ENCODE measurements around the gene ZNF362.
A peak's percentile ranks its signal among the peaks of the same experiment; 100 is the strongest.
"Not testable (repeated sequence)": the region's sequence is repeated elsewhere in the genome, so short reads cannot be mapped to it uniquely, and the experiment has no call there.

ZNF362 gene

DNA sequence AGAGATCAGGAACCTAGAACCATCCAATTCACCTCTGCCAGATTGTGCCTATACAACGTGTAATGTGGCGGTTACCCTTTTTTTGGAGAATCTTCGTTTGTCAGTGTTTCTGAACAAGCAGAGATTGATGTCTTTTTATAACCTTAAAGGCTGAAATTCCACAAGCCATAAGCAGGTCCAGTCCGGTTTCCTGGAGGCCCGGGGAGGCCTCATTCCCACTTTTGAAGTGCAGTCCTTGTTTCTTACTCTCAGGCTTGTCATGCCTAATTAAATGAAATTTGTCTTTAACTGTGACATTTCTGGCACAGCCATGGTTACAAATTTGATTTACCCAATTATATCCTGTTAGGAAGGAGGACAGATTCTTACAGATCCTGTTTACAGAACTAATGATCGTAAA lies 27.8 kb downstream of the ZNF362 start:
- no peak for DNase-seq (ENCODE audit: low read depth, low spot score)

DNA sequence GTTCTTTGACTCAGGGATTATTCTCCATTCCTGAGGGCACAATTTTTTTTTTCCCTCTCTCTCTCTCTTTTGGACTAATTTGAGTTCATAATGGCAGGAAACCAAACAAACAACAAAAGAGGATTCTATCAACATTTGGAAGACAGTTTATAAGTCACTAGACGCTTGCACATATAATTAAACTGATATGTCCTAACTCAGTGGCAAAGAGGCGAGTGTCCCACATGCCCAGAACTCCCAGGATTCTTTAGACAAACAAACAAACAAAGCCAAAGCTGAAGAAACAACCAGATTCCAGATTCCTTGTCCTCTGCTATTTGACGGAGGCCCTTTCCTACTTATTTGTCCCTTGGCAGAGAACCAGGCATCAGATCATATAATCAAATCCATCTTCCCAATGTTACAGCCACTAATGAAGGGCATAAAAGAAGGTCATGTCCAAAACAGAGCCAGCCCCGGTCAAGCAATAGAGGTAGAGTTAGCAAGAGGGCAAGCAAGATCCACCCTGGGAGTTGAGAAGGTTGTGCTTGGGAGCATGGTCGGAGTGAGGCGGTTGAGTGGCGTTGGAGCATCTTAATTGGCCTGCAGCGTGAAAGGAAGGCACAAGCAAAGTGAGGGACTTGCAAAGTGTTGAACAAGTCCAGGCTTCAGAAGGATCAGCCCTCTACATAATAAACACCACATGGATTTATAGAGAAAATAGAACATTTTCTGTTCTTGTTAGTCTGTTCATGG lies 30.3 kb downstream of the ZNF362 start:
- DNase-seq (ENCODE audit: low read depth, low spot score): no peak

DNA sequence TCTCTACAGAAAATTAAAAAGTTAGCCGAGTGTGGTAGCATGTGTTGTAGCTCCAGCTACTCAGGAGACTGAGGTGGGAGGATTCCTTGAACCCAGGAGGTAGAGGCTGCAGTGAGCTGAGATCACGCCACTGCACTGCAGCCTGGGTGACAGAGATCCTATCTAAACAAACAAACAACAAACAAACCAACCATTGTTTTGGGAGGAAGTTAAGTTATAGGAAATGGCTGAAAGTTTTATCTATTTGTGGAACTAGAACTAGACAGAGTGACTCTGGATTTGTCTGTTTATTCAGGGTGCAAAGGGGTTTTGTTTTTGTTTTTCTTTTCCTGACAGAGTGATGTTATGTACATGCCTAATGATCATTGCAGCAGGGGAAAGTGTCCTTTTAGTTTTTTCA lies 31.0 kb downstream of the ZNF362 start:
- DNase-seq (ENCODE audit: low read depth, low spot score): no peak

DNA sequence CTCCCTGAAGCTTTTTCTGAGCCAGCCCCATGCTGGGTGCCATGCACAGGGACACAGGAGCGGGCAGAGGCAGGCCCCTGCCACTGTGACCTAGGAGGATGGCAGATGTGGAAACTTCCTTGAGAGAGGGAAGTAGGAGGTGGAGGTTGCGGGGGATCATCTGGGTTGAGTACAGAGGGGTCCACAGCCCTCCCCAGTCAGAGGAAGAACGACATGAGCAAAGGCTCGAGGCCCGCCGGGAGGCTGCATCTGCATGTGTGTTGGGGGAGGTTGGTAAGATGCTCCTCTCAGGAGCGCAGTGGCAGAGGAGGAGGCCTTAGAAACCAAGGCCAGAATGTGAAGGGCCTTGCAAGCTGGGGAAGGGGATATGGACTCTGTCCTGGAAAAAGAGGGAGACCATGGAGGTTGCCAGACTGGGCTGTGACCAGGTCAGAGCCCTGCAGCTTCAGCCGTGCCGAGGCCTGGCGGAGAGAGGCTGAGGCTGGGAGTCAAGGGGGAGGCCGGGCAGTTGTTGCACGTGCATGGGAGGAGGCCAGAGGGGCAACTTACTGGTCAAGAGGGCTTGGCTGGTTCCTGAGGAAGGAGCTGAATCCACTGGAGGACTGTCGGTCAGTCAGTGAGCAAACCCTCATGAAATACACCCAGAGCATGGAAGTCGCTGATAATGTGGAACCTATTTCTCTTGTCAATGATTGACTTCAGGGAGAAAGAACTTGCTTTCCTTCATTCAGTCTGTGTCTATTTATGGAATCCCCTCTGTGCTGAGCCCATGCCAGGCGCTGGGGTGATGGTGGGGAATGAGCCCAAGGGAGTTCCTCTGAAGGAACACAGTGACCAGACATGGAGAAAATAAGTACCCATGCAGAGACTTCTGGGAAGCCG lies 32.9 kb downstream of the ZNF362 start:
- no peak for DNase-seq (ENCODE audit: low read depth, low spot score)

DNA sequence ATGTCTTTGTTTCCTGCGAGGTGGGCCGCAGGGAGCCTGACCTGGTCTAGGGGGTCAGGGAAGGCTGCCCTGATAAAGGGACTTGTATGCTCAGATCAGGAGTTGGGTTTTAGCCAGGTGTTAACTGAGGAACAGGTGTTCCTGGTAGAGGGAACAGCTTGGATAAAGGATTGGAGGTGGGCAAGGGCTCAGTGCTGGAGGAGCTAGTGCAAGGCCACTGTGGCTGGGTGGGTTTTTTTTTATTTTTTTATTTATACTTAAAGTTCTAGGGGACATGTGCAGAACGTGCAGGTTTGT lies 33.5 kb downstream of the ZNF362 start:
- DNase-seq (ENCODE audit: low read depth, low spot score): no peak

DNA sequence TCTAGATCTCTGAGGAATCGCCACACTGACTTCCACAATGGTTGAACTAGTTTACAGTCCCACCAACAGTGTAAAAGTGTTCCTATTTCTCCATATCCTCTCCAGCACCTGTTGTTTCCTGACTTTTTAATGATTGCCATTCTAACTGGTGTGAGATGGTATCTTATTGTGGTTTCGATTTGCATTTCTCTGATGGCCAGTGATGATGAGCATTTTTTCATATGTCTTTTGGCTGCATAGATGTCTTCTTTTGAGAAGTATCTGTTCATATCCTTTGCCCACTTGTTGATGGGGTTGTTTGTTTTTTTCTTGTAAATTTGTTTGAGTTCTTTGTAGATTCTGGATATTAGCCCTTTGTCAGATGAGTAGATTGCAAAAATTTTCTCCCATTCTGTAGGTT lies 34.3 kb downstream of the ZNF362 start:
- DNase-seq (ENCODE audit: low read depth, low spot score): not testable (repeated sequence)

DNA sequence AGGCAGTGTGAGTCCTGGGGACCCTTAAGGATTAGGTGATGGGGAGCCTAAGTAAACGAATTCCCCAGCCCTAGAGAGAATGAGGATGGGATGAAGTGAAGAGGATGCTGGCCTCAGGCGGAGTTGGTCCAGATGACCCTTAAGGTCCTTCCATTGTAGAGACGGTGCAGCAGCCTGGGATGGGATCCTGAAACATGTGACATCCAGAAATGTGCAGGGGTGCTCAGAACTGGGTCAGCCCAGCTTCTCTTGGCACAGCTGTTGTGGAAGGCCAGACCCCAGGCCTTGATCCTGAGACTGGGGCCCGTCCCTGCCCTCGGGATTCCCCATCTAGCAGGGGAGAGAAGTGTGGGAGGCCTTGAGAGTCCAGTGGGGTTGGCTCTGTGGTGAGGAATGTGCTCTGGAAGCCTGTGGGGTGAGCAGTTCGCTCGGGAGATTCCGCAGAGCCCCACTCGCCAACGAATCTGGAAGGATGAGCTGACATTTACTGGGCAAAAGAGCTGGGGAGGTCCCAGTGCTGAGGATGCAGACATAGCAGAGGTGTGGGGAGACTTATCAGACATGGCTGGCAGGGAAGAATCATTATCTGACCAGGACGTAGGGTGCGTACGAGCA lies 36.5 kb downstream of the ZNF362 start:
- no peak for DNase-seq (ENCODE audit: low read depth, low spot score)

DNA sequence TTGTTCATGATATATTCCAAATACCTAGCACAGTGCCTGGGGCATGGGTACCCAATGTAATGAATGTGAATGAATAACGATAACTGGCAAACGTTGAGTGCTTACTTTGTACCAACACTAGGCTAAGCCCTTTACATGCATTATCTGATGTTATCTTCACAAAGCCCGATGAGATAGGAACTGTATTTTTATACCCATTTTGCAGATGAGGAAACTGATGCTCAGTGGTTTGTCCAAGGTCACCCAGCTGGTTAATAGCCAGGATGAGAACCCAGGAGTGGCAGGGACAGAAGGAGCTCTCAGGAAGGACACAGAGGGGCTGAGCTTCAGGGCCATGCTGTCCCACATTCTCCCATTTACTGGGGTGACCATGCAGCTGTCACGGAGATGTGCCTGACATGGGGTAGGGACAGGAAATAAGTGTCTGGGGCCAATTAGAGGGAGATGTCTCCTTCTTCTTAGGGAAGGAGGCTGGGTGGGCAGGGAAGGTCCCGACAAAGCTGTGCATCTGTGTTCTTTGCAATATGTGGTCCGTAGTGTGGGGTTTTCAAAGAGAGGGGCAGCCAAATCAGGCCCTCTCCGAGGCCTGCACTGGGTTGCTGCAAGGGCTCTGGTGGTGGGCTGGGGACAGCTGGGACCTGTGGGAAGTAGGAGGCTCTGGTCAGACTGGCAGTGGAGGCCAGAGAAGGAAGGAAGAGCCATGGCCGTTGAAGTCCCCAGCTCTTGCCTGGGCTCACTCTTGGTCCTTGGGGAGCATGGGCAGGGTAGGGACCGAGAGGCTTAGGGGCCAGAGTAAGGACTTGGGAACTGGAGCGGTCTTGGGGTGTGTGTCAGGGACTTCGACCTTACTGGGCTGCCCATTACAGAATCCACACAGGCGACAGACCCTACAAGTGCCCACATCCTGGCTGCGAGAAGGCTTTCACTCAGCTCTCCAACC lies 38.0 kb downstream of the ZNF362 start:
- no peak for DNase-seq (ENCODE audit: low read depth, low spot score)

DNA sequence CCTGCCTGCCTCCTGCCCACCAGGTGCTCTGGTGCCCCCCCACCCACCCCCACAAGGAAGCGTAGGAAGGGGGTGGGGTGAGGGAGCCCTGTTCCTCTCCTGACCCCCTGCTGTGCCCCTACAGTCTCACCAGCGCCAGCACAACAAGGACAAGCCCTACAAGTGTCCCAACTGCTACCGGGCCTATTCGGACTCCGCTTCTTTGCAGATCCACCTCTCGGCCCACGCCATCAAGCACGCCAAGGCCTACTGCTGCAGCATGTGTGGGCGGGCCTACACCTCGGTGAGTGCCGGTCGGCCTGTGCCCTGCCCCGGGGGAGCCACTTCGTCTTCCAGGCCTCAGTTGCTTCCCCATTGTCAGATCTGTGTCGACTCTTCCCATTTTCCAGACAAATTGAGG lies 38.7 kb downstream of the ZNF362 start:
- no peak for DNase-seq (ENCODE audit: low read depth, low spot score)

DNA sequence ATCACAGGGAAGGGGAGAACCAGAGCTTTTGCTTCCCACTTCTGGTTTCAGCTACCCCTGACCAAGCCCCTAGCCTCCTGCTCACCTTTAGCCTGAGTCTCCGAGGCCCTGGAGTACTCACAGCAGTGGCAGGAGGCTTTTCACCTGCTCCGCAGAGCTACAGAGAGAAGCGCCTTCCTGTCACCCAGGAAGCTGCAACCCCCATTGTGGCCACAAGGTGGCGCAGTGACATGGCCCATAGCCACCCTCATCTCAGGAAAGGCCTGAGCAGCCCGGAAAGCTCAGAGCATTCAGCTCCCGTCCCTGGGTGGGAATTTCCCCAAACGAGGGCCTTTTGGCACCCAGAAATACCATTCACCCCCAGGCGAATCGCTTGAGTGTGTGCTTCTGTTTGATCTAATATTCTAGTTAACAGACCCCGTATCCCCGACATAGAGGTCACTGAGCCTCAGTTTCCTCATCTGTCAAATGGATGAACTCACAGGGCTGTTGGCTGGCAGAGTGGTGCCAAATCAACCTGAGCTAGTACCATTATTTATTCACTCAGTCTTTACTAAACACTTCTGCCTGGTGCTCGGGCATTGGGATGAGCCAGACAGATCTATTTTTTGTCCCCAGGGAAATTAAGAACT lies 39.3 kb downstream of the ZNF362 start:
- DNase-seq (ENCODE audit: low read depth, low spot score): peak; percentile 92

DNA sequence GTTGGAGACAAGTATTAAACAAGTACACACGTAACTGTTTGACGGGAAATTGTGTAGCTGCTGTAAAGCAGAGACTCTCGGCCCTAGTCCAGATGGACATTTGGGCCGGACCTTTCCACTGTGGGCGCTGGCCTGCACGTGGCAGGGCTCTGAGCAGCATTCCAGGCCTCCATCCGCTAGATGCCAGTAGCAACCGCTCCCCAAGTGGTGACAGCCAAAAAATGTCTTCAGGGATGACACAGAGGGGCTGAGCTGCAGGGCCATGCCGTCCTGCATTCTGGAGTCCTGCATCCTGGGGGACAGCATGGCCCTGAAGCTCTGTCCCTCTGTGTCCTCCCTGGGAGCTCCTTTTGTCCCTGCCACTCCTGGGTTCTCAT lies 39.8 kb downstream of the ZNF362 start:
- no peak for DNase-seq (ENCODE audit: low read depth, low spot score)

DNA sequence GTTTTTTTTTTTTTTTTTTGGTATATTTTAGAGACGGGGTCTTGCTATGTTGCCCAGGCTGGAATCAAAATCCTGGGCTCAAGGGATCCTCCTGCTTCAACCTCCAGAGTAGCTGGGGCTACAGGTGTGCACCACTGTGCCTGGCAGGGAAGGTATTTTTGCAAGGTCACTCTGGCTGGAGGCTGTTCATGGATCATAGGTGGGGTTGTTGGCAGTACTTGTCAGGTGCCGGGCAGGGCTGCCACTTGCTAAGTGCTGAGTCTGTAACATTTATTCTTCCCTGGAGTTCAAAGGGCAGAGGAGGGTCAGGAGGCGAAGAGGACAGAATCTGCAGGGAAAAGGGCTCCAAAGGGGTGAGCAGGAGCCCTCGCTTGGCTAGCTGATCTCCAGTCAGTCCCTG lies 40.5 kb downstream of the ZNF362 start:
- no peak for DNase-seq (ENCODE audit: low read depth, low spot score)

DNA sequence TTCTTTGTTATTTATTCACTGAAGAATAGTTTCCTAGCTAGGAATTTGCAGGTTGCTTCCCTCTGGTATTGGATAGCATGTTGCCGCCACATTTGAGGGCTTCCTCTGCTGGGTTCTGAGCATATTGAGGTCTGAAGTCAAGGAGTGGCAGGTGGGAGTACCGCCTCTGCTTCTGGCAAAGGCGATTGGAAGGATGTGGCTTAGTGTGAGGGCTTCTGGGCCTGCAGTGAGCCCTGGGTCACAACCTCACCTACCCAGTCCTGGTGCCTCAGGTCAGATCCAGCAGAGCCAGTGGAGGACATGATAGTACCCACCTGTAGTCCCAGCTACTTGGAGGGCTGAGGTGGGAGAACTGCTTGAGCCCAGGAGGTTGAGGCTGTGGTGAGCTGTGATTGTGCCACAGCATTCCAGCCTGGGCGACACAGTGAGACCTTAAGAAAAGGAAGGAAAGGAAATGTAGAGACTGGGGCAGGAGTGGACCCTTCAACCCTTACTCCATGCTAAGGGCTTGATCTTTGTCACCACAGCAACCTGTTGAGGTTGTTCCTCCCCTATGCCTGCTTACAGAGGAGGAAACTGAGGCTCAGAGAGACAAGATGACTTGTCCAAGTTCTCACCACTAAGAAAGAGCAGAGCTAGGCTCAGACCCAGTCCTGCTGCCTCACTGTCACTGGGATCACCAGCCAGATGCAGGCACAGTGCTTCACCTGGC lies 41.8 kb downstream of the ZNF362 start:
- no peak for DNase-seq (ENCODE audit: low read depth, low spot score)

DNA sequence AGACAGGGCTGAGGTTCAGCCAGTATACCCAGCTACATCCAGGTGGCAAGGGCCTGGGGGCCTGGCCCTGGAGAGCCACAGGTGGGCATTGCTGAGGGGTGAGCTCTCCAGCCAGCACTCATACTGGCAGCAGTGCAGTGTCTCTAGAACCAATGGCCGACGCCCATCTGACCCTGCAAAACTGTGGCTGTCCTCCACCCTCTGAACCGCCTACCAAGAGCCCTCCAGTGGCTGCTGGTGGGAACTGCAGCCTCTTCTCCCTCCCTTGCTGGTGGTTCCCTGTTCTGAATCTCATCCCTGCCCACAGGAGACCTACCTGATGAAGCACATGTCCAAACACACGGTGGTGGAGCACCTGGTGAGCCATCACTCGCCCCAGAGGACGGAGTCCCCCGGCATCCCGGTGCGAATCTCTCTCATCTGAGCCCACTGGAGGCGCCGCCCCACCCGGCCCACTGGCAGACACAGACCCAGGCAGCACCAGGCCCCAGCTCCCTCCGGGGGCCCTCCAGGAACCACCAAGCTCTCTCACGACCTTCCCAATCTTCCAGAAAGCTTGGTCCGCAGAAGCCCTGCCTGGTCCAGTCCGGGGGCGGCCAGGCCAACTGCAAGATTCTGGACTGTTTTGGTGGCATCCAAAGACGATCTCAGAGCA lies 42.5 kb downstream of the ZNF362 start:
- DNase-seq (ENCODE audit: low read depth, low spot score): peak; percentile 75

DNA sequence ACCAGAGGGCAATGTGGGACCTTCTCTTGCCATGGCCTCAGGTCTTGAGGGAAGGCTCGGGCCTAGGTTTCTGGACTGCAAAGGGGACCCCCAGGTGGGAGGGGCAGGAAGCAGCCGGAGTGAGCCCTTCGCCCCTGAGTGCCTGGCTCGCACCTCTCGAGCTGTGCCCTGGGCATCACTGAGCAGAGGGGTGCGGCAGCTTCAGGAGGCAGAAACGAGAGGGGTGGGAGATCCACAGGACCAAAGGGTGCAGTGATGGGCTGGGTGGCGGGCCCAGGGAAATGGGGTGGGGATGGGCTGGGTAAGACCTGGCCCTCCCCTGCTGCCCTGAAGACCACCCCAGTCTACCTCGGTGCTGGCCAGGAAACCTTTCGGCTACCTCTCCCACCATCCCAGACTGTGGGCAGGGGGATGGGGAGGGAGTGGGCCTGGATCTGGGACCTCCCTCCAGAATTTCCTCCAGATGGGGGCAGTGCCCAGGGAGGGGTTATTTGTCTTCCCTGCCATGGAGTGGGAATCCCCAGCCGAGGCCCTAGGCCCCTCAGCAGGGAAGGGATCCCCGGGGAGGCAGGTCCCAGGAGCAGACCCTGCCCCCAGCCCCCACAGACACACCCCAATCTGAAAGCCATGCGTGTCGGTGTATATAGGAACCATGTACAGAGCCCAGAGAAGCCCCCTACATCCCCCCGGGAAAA lies 43.3 kb downstream of the ZNF362 start:
- no peak for DNase-seq (ENCODE audit: low read depth, low spot score)

DNA sequence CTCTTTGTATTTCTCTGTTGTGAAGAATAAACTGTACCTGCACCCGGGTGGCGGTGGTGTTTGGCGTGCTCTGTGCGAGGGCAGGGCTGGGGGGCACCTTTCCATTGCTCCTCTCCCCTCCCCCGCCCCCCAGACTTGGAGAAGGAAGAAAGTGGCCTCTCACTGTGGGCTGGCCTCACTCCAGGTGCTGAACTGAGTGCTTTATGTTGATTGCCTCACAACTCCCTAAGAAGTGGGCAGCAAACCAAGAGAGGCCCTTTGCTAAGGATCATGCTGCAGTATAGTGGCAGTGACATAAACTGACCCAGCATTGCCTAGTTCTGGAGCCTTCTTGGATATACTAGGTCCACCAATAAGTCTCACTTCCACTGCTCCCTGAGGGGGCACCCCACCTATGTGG lies 44.4 kb downstream of the ZNF362 start:
- DNase-seq (ENCODE audit: low read depth, low spot score): peak; percentile 86

DNA sequence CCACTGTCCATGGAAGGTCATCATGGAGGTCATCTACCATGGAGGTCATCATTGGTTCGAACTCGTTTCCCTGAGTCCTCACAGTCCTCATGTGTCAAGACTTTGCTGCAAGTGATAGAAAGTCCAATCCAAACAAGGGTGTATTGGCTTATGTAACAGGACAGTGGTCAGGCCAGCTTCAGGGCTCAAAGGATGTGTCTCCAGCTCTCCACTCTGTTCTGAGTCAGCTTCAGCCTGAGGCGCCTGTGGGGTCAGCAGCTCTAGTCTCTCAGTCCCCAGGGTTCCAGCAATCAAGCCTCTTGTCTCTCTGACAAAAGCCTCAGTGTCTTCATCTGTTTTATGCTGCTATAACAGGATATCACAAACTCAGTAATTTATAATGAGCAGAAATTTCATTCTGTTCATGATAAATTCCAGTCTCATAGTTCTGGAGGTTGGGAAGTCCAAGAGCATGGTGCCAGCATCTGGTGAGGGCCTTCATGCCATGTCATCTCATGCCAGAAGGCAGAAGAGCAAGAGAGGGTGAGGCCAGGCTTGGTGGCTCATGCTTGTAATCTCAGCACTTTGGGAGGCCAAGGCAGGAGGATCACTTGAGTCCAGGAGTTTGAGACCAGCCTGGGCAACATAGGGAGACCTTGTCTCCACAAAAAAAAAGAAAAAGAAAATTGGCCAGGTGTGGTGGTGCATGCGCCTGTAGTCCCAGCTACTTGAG lies 45.1 kb downstream of the ZNF362 start:
- no peak for DNase-seq (ENCODE audit: low read depth, low spot score)

DNA sequence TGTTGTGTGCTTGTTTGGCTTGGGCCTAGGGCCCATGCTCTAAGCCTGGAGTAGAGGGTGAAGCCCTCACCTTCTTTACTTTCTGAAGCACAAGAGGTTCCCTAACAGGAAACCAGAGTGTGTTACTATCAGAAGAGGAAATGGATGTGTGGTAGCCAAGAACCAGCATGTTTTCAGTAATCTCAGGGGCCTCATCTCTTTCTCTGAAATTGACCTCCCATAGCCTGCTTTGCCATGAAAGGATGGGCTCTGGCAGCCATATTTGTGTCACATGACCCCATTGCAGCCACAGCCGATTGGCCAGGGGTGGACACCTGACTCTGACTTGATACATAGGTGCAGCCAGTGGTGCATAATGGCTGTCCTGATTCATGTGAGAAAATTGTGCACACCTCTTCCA lies 46.0 kb downstream of the ZNF362 start:
- DNase-seq (ENCODE audit: low read depth, low spot score): no peak

DNA sequence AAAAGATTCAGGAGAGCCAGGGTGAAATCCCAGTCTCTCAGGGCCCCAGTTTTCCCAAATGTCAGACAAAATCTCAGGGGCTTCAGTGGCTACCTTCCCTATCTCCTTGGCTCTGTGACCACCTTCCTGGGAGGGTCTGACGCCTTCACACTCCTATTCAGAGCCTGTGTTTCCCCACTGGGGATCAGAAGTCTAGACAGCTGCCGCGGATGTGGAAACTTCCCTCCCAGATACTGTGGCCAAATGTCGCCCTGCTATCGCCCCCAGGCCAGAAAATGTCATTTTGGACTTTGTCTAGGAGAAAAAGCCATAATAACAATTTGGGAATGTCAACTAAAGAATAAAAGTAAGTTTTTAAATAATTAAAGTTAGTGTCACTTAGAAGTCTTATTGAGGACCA lies 48.7 kb downstream of the ZNF362 start:
- DNase-seq (ENCODE audit: low read depth, low spot score): no peak
